ENCODE results near the gene ATP12A. TPM values are rescaled to one million over a fixed set of nuclear protein-coding genes. Genes with fewer than 3 reads are reported as not detected.

Gene ATP12A
- total RNA-seq, 1 donor from 2014 or later: not detected

GRCh38 chr13:24662195-24663088 lies 17.8 kb upstream of the ATP12A start:
- Histone ChIP-seq H3K9ac (ENCODE audit: low read depth in 1 of 3, low read length in 3 of 3) (no peak overlapping the region), H3K9me3 (ENCODE audit: control insufficient read depth in 3 of 3, low read length in 3 of 3) (no peaks in the 10 kb centered on the region)

GRCh38 chr13:24663089-24663395 lies 17.2 kb upstream of the ATP12A start:
- Histone ChIP-seq H3K9ac (ENCODE audit: low read depth in 1 of 3, low read length in 3 of 3) (no peak overlapping the region), H3K27ac (ENCODE audit: low read depth, low read length) (no peak overlapping the region), H3K4me3 (ENCODE audit: low read length in 3 of 3) (no peak overlapping the region), H3K36me3 (ENCODE audit: control insufficient read depth in 3 of 3, insufficient read depth in 3 of 3, low read length in 3 of 3) (no peaks in the 10 kb centered on the region), H3K9me3 (ENCODE audit: control insufficient read depth in 3 of 3, low read length in 3 of 3) (no peaks in the 10 kb centered on the region), H3K4me1 (ENCODE audit: control insufficient read depth in 3 of 3, insufficient read depth in 3 of 3, low read length in 3 of 3) (no peaks in the 10 kb centered on the region), H3K27me3 (ENCODE audit: control insufficient read depth in 3 of 3, insufficient read depth in 3 of 3, low read length in 3 of 3) (no peaks in the 10 kb centered on the region)

More at GRCh38 chr13:24662195-24663088, 17.8 kb upstream of the ATP12A start:
- H3K36me3 ChIP-seq (ENCODE audit: control insufficient read depth in 3 of 3, insufficient read depth in 3 of 3, low read length in 3 of 3): no peaks in the 10 kb centered on the region
- no peaks in the 10 kb centered on the region for H3K27me3 ChIP-seq (ENCODE audit: control insufficient read depth in 3 of 3, insufficient read depth in 3 of 3, low read length in 3 of 3)
- H3K4me1 ChIP-seq (ENCODE audit: control insufficient read depth in 3 of 3, insufficient read depth in 3 of 3, low read length in 3 of 3): no peaks in the 10 kb centered on the region
- no peak overlapping the region for H3K27ac ChIP-seq (ENCODE audit: low read depth, low read length)
- no peak overlapping the region for H3K4me3 ChIP-seq (ENCODE audit: low read length in 3 of 3)

DNA sequence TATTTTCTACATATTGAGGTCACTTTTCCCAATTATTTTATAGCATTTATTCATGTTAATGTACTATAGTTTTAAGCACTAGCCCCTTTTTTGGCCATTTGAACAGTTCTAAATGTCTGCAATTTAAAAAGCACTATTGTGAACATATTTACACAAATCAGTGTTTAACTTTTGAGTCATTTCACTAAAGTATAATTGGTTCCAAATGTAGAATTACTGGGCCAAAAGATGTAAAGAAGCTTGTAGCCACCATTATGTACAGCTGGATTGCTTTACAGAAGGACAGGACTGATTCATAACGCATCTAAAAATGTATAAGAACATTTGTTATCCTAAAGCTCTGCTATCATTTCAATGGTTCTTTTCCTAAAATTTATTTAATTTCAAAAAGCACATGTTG lies 16.6 kb upstream of the ATP12A start:
- Histone ChIP-seq H3K27me3 (ENCODE audit: control insufficient read depth in 3 of 3, insufficient read depth in 3 of 3, low read length in 3 of 3) (no peaks in the 10 kb centered on the region), H3K4me1 (ENCODE audit: control insufficient read depth in 3 of 3, insufficient read depth in 3 of 3, low read length in 3 of 3) (no peaks in the 10 kb centered on the region)

DNA sequence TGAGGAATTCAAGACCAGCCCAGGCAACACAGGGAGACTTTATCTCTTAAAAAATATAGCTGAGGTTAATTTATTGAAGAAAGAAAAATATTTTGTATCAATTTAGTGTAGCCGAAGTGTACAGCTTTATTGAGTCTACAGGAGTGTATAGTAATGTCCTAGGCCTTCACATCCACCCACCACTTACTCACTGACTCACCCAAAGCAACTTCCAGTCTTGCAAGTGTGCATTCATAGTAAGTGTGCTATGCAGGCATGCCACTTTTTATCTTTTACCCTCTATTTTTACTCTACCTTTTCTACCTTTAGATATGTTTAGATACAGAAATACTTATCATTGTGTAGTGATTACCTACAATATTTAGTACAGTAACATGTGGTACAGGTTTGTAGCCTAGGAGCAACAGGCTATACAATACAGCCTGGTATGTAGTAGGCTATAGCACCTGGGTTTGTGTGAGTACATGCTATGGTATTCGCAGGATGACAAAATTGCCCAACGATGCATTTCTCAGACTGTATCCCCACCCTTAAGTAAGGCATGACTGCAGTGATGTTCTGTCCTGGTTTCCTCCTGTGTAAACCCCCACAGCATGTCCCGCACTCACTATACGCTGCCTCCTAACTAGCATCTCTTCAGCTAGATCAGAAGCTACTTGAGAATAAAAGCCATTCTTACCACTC lies 15.3 kb upstream of the ATP12A start:
- no peaks in the 10 kb centered on the region for H3K4me1 ChIP-seq (ENCODE audit: control insufficient read depth in 3 of 3, insufficient read depth in 3 of 3, low read length in 3 of 3)
- peaks cover 0 to 6% (median 0%) of the 10 kb centered on the region in 3 donors for H3K27me3 ChIP-seq (ENCODE audit: control insufficient read depth in 3 of 3, insufficient read depth in 3 of 3, low read length in 3 of 3)
- no peak overlapping the region for H3K9ac ChIP-seq (ENCODE audit: low read depth in 1 of 3, low read length in 3 of 3)
- H3K4me3 ChIP-seq (ENCODE audit: low read length in 3 of 3): no peak overlapping the region
- no peaks in the 10 kb centered on the region for H3K9me3 ChIP-seq (ENCODE audit: control insufficient read depth in 3 of 3, low read length in 3 of 3)
- H3K27ac ChIP-seq (ENCODE audit: low read depth, low read length): no peak overlapping the region
- no peaks in the 10 kb centered on the region for H3K36me3 ChIP-seq (ENCODE audit: control insufficient read depth in 3 of 3, insufficient read depth in 3 of 3, low read length in 3 of 3)

More for the DNA sequence above, 16.6 kb upstream of the ATP12A start:
- no peak overlapping the region for H3K27ac ChIP-seq (ENCODE audit: low read depth, low read length)
- H3K9me3 ChIP-seq (ENCODE audit: control insufficient read depth in 3 of 3, low read length in 3 of 3): no peaks in the 10 kb centered on the region
- H3K9ac ChIP-seq (ENCODE audit: low read depth in 1 of 3, low read length in 3 of 3): no peak overlapping the region
- no peak overlapping the region for H3K4me3 ChIP-seq (ENCODE audit: low read length in 3 of 3)
- H3K36me3 ChIP-seq (ENCODE audit: control insufficient read depth in 3 of 3, insufficient read depth in 3 of 3, low read length in 3 of 3): no peaks in the 10 kb centered on the region

- H3K9me3 ChIP-seq (ENCODE audit: control insufficient read depth in 3 of 3, low read length in 3 of 3): no peaks in the 10 kb centered on the region
- peaks cover 0 to 10% (median 0%) of the 10 kb centered on the region in 3 donors for H3K27me3 ChIP-seq (ENCODE audit: control insufficient read depth in 3 of 3, insufficient read depth in 3 of 3, low read length in 3 of 3)
Measured at GRCh38 chr13:24668511-24668910, 11.7 kb upstream of the ATP12A start.

GRCh38 chr13:24668955-24669582 lies 11.1 kb upstream of the ATP12A start:
- Histone ChIP-seq H3K9ac (ENCODE audit: low read depth in 1 of 3, low read length in 3 of 3) (no peak overlapping the region), H3K4me3 (ENCODE audit: low read length in 3 of 3) (no peak overlapping the region), H3K36me3 (ENCODE audit: control insufficient read depth in 3 of 3, insufficient read depth in 3 of 3, low read length in 3 of 3) (no peaks in the 10 kb centered on the region), H3K27me3 (ENCODE audit: control insufficient read depth in 3 of 3, insufficient read depth in 3 of 3, low read length in 3 of 3) (peaks cover 0 to 10% (median 0%) of the 10 kb centered on the region in 3 donors), H3K27ac (ENCODE audit: low read depth, low read length) (no peak overlapping the region), H3K4me1 (ENCODE audit: control insufficient read depth in 3 of 3, insufficient read depth in 3 of 3, low read length in 3 of 3) (peaks cover 0 to 5% (median 4%) of the 10 kb centered on the region in 3 donors), H3K9me3 (ENCODE audit: control insufficient read depth in 3 of 3, low read length in 3 of 3) (no peaks in the 10 kb centered on the region)

More at GRCh38 chr13:24668511-24668910, 11.7 kb upstream of the ATP12A start:
- Histone ChIP-seq H3K36me3 (ENCODE audit: control insufficient read depth in 3 of 3, insufficient read depth in 3 of 3, low read length in 3 of 3) (no peaks in the 10 kb centered on the region), H3K4me3 (ENCODE audit: low read length in 3 of 3) (no peak overlapping the region), H3K27ac (ENCODE audit: low read depth, low read length) (no peak overlapping the region), H3K4me1 (ENCODE audit: control insufficient read depth in 3 of 3, insufficient read depth in 3 of 3, low read length in 3 of 3) (peaks cover 0 to 5% (median 4%) of the 10 kb centered on the region in 3 donors), H3K9ac (ENCODE audit: low read depth in 1 of 3, low read length in 3 of 3) (no peak overlapping the region)

DNA sequence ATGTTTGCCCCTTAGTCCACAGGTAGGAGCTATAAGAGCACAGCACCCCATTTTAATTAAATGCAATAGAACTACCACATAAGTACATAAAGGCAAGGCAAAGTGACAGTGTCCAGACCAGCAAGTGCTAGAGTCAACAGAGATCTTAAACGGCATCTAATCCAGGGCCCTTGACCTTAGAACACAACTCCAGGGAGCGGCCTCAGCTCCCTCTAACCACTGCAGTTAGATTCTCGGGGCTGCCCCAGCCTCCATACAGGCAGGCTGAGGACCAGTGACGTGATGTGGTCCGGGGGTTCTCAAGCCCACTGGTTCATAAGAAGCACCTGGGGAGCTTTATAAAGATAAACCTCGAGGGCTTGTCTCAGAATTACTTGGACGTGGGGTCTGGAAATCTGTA lies 10.0 kb upstream of the ATP12A start:
- no peak overlapping the region for H3K27ac ChIP-seq (ENCODE audit: low read depth, low read length)
- no peaks in the 10 kb centered on the region for H3K9me3 ChIP-seq (ENCODE audit: control insufficient read depth in 3 of 3, low read length in 3 of 3)
- H3K27me3 ChIP-seq (ENCODE audit: control insufficient read depth in 3 of 3, insufficient read depth in 3 of 3, low read length in 3 of 3): peaks cover 0 to 10% (median 0%) of the 10 kb centered on the region in 3 donors
- H3K4me3 ChIP-seq (ENCODE audit: low read length in 3 of 3): no peak overlapping the region
- peaks cover 0 to 5% (median 4%) of the 10 kb centered on the region in 3 donors for H3K4me1 ChIP-seq (ENCODE audit: control insufficient read depth in 3 of 3, insufficient read depth in 3 of 3, low read length in 3 of 3)
- no peak overlapping the region for H3K9ac ChIP-seq (ENCODE audit: low read depth in 1 of 3, low read length in 3 of 3)
- H3K36me3 ChIP-seq (ENCODE audit: control insufficient read depth in 3 of 3, insufficient read depth in 3 of 3, low read length in 3 of 3): no peaks in the 10 kb centered on the region

- Histone ChIP-seq H3K9me3 (ENCODE audit: control insufficient read depth in 3 of 3, low read length in 3 of 3) (no peaks in the 10 kb centered on the region), H3K27me3 (ENCODE audit: control insufficient read depth in 3 of 3, insufficient read depth in 3 of 3, low read length in 3 of 3) (peaks cover 1 to 14% (median 3%) of the 10 kb centered on the region in 3 donors), H3K36me3 (ENCODE audit: control insufficient read depth in 3 of 3, insufficient read depth in 3 of 3, low read length in 3 of 3) (no peaks in the 10 kb centered on the region), H3K27ac (ENCODE audit: low read depth, low read length) (no peak overlapping the region), H3K9ac (ENCODE audit: low read depth in 1 of 3, low read length in 3 of 3) (no peak overlapping the region), H3K4me1 (ENCODE audit: control insufficient read depth in 3 of 3, insufficient read depth in 3 of 3, low read length in 3 of 3) (peaks cover 0 to 5% (median 4%) of the 10 kb centered on the region in 3 donors), H3K4me3 (ENCODE audit: low read length in 3 of 3) (no peak overlapping the region)
Measured at GRCh38 chr13:24670961-24671381, 9.2 kb upstream of the ATP12A start.

GRCh38 chr13:24671386-24672113 lies 8.7 kb upstream of the ATP12A start:
- Histone ChIP-seq H3K9ac (ENCODE audit: low read depth in 1 of 3, low read length in 3 of 3) (peak overlapping the region in 1 of 3 donors; percentile 57), H3K27ac (ENCODE audit: low read depth, low read length) (no peak overlapping the region), H3K4me3 (ENCODE audit: low read length in 3 of 3) (peak overlapping the region; percentile 0 to 39 (median 35)), H3K4me1 (ENCODE audit: control insufficient read depth in 3 of 3, insufficient read depth in 3 of 3, low read length in 3 of 3) (peaks cover 0 to 5% (median 4%) of the 10 kb centered on the region in 3 donors), H3K27me3 (ENCODE audit: control insufficient read depth in 3 of 3, insufficient read depth in 3 of 3, low read length in 3 of 3) (peaks cover 6 to 19% (median 7%) of the 10 kb centered on the region in 3 donors), H3K9me3 (ENCODE audit: control insufficient read depth in 3 of 3, low read length in 3 of 3) (no peaks in the 10 kb centered on the region), H3K36me3 (ENCODE audit: control insufficient read depth in 3 of 3, insufficient read depth in 3 of 3, low read length in 3 of 3) (no peaks in the 10 kb centered on the region)

Data from skeletal muscle tissue (tissue), 4 donors.